ENCODE results near the gene TNKS2.

DNA sequence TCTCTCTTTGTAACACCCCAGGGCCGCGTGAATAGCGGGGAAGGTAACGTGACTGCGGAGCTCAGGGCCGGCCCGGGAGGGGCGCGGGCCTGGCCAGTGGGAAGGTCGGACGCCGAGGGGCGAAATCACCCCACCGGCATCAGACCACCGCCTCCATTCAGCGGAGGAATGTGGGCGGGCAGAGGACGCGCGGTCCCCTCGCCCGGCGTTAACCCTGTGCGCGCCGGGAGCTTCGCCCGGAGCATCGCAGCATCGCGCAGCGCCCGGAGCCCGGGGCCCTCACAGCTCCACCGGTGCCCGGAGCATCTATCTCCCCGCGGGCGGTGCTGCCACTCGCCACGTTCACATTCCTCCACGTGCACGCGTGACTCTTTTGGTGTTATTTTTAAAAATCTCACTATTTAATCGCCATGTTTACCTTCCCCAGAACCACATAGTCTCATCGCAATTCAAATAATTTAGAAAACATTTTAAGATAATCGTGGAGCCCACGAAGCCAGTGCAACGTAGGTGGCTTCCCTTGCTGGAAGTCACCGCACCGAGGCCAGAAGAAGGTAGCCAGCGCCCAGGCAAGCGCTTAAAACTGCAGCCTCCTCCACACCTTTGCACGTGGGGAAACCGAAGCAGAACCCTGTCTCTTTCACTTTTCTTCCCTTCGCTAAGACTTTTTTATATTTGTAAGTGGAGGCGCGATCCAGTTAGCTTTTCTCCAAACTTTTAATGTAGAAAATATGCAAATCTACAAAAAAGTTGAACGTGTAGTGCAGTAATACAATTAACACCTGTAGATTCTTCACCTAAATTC is 89.2 kb downstream of the TNKS2 start:
- no peak for TF ChIP-seq POLR2AphosphoS5 (IDR thresholded peaks at IDR 0.05; ENCODE audit: low read depth)
- TF ChIP-seq CTCF (IDR thresholded peaks at IDR 0.05; ENCODE audit: insufficient read depth, low read length), result no peak
- no peak for TF ChIP-seq REST (IDR thresholded peaks at IDR 0.05; ENCODE audit: insufficient replicate concordance, low read depth)
- no peak for TF ChIP-seq SPI1 (IDR thresholded peaks at IDR 0.05; ENCODE audit: borderline replicate concordance, low read depth)

Measured in HL-60 (cell line).